HG03196 (cell line): ENCODE measurements around the gene OR51B4.
"Not testable (repeated sequence)": the region's sequence is repeated elsewhere in the genome, so short reads cannot be mapped to it uniquely, and the experiment has no call there.

Source experiments
- ATAC-seq: cut with Tn5 transposase; IDR thresholded peaks from one replicate; pipeline ENCODE4 v1.9.1; 2021; ENCODE audit not compliant: unreplicated experiment

OR51B4 gene

DNA sequence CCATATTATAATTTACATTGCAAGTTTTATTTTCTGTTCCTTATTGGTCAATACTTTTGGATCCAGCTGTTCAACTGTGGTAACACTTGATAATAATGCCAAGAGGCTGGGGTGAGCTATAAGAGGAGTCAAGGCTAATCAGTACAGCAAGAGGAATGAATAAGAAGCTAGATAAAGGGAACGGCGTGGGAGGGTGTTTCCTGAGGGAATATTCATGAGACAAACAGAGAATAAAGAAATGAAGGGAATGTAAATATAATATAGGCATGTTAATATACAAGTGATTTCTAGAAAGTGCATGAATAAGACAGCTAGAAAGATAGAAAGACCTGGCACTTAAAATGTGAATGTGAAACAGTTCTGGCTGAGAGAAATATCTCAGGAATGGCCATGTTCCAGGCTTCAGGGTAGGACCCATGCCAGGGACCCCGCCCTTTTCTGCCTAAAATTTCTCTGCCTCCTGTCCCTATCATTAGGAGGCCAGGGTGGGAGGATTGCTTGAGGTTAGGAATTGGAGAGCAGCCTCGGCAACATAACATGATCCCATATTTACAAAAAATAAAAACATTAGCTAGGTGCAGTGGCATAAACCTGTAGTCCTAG is 3.9 kb downstream of the OR51B4 start:
- no peak for ATAC-seq

DNA sequence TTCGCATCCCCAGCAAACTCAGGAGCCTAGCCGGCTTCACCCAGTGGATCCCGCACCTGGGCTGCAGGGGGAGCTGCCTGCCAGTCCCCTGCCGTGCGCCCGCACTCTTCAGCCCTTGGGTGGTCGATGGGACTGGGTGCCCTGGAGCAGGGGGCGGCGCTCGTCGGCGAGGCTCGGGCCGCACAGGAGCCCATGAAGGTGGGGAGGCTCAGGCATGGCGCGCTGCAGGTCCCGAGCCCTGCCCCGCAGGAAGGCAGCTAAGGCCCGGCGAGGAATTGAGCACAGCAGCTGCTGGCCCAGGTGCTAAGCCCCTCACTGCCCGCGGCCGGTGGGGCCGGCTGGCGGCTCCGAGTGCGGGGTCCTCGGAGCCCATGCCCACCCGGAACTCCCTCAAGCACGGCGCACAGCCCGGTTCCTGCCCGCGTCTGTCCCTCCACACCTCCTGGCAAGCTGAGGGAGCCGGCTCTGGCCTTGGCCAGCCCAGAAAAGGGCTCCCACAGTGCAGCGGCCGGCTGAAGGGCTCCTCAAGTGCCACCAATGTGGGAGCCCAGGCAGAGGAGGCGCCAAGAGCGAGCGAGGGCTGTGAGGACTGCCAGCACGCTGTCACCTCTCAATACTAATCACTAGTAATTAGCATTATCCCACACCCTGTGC is 7.3 kb downstream of the OR51B4 start:
- not testable (repeated sequence) for ATAC-seq

DNA sequence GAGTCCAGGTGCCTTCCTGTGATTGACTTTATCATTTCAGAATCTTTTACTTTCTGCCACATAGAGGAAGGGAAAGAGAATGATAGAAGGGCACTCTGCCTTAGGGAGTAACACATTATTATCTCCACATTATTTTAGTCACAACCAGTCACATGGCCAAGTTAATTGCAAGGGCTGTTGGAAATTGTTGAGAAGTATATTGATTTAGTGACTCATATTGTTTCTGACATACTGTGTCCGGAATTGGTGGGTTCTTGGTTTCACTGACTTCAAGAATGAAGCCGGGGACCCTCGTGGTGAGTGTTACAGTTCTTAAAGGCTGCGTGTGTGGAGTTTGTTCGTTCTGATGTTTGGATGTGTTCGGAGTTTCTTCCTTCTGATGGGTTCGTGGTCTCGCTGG is 8.7 kb downstream of the OR51B4 start:
- no peak for ATAC-seq

DNA sequence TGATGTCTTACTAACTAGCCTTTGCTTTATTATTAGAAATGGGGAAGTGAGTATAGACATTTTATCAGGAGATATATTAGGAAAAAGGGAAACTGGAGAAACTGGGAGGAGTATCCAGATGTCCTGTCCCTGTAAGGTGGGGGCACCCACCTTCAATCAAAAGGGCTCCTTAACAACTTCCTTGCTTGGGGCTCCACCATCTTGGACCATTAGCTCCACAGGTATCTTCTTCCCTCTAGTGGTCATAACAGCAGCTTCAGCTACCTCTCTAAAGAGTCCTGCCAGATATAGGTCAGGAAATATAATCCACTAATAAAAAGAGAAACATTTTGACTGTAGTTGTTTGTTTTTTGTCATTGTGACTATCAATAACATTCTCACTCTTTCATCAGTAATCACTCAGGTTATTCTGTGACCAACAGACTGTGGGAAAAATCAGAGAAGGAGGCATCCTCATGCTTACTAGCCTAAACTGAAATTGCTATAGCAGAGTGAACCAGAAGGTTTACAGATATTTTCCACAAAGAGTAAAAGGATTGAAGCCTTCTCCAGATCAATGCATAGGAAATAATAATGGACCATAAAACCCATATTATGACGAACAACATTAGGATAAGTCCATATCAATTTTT is 10.4 kb downstream of the OR51B4 start:
- peak; percentile 91 for ATAC-seq

DNA sequence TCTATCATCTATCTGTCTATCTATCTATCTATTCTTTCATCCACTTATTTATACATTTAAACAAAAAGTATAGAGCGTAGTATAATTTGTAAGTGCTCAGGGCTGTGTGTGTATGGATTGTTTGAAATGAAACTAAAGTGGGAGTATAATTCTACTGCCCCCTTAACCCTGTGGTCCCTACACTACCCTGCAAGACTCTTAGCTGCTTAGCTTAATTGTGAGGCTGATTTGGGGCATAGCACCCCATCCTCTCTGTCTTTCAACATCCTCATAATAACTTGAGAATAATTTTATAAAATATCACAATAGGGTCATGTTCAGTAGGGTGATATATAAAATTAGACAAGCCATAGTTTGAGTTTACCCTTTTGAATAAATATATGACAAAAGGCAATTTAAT is 11.6 kb downstream of the OR51B4 start:
- no peak for ATAC-seq

DNA sequence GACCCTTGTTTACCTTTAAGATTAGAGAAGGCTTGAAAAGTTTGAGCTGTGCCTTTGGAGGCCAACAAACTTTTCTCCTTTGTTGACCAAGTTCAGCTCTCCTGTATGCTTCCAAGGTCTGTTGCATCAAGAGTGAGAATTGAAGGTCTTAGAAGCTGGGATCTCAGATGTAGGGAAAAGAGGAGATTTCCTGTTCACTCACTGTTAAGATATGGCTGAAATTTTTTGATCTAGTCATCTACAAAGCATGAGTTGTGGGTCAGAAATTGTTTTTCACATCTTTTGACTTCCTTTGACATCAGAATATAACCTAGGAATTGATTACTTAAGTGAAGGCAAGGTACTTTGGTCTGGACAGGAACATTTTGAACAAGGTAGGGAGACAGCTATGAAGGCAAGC is 12.1 kb downstream of the OR51B4 start:
- no peak for ATAC-seq

DNA sequence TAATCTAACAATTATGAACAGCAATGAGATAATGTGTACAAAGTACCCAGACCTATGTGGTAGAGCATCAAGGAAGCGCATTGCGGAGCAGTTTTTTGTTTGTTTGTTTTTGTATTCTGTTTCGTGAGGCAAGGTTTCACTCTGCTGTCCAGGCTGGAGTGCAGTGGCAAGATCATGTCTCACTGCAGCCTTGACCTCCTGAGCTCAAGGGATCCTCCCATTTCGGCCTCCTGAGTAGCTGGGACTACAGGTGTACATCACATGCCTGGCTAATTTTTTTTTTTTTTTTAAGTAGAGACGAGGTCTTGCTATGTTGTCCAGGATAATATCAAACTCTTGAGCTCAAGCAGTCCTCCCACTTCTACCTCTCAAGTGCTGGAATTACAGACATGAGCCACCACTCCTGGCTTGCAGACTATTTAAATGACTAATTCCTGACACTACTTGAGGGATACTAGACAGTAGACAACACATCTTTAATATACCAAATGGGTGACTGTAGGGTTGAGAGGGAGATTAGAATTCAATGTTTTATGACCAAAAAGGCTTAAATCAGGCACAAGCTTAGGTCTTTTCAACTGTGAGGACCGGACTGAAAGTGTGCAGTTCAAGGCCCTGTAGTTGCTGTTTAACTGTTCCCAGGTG is 12.7 kb downstream of the OR51B4 start:
- ATAC-seq = no peak

DNA sequence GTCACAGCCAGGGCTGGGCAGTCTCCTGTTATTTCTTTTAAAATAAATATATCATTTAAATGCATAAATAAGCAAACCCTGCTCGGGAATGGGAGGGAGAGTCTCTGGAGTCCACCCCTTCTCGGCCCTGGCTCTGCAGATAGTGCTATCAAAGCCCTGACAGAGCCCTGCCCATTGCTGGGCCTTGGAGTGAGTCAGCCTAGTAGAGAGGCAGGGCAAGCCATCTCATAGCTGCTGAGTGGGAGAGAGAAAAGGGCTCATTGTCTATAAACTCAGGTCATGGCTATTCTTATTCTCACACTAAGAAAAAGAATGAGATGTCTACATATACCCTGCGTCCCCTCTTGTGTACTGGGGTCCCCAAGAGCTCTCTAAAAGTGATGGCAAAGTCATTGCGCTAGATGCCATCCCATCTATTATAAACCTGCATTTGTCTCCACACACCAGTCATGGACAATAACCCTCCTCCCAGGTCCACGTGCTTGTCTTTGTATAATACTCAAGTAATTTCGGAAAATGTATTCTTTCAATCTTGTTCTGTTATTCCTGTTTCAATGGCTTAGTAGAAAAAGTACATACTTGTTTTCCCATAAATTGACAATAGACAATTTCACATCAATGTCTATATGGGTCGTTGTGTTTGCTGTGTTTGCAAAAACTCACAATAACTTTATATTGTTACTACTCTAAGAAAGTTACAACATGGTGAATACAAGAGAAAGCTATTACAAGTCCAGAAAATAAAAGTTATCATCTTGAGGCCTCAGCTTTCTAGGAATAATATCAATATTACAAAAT is 13.4 kb downstream of the OR51B4 start:
- ATAC-seq = no peak

DNA sequence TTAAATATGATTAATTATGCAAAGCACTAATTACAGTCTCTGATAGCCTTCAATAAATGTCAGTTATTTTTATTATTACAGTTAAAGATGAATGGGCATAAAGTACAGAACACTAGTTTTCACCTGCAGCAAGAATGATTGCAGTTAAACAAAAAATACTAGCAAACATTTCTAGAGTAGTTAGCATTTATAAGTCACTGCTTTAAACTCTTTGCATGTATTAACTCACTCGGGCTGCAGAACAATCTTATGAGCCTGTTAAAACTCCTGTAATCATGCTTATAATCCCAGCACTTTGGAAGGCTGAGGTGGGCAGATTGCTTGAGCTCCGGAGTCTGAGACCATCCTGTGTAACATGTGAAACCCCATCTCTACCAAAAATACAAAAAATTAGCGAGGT is 14.8 kb downstream of the OR51B4 start:
- ATAC-seq = no peak

DNA sequence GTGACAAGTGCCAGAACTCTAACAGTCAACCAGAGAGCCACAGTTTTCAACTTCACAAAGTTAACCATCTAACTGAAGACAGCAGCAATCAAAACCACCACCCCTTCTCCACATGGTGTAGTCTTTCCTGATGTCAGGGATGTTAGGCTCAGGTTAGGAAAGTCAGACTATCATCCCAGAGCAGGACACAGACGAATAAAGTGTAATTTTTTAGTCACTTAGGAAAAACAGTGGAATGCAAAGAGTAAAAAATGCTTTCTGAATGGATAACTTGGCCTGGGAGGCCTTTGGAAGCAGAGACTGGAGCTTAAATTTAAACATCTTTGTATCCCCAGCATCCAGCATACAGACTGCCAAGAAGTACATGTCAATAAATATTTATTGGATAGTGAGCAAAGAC is 15.4 kb downstream of the OR51B4 start:
- ATAC-seq = no peak

DNA sequence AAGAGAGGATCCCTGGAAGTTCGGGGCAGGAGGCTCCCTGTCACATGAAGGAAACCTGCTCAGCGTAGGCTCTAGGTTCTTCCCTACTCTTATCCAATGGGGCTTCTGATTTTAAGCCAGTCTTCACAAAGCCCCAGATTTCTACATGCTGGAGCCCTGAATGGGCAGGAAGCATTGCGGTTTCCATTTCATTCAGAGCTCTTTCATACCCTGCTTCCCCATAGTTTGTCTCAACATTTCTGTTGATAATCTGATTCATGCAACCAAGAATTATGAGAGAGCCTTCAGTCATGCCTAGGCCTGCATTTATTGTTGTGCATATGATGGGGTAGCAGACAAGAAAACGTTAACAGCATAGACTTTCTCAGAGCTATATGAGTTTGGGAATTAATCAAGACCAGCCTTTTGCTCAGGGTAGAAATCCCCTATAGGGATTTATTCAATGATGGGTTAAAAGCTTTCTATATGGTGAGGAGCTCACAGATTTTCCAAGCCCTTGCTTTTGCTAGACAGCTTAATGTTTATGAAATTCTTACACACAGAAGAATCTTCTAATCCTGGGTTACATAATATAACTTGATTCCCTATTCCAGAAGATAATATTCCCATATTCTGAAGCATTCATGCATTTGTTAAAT is 15.9 kb downstream of the OR51B4 start:
- ATAC-seq = no peak

DNA sequence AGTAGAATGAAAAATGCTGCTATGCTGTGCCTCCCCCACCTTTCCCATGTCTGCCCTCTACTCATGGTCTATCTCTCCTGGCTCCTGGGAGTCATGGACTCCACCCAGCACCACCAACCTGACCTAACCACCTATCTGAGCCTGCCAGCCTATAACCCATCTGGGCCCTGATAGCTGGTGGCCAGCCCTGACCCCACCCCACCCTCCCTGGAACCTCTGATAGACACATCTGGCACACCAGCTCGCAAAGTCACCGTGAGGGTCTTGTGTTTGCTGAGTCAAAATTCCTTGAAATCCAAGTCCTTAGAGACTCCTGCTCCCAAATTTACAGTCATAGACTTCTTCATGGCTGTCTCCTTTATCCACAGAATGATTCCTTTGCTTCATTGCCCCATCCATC is 17.1 kb downstream of the OR51B4 start:
- no peak for ATAC-seq

DNA sequence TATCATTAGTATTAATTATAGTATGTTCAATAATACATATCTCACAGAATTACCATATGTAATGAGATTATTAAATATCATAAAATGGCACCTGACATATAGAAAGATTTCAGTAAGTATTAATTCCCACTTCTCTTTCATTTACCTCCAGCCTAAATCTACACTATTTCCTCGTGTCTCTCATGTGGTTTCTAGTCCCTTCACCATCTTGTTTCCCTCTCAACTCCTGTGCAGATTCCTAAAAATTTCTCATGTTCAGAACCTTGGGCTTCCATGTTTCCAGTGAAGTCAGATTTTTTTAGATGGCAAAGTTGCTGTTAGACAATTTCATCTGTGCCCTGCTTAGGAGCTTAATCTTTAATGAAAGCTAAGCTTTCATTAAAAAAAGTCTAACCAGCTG is 17.9 kb downstream of the OR51B4 start:
- no peak for ATAC-seq

DNA sequence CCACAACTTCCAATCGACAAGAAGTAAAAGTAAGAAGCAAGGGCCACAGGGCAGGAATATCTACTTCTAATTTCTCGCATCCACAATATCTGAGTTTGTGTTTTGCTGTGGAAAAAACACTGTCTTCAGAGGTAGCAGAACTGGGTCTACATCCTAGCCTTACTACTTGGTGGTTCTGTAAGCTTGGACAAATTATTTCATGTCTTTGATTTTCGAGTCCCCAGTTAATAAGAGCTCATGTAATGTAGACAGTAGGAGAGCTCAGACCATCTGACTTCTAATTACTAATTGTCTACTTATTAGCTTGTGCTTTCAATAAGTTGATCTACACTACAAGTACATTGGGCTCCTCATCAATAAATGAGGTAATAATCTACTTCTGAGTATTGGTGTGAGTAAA is 18.7 kb downstream of the OR51B4 start:
- ATAC-seq = no peak

DNA sequence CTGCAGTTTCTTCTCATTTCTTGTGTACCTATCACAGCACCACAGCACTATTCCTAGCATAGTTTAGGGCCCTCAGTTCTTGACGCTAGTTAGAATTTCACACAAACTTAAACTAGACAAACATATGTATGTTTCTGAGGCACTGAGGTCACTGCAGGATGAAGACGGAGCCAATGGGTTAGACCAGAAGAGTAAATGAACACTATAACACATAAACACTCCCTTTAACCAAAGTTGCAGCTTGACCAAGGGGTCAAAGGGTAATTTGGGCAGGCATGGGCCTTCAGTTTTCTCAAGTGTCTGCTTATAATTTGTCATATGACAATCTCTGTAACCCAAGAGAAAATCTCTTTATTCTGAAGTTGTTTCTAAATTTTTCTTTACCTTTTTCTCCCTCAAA is 19.1 kb downstream of the OR51B4 start:
- no peak for ATAC-seq

DNA sequence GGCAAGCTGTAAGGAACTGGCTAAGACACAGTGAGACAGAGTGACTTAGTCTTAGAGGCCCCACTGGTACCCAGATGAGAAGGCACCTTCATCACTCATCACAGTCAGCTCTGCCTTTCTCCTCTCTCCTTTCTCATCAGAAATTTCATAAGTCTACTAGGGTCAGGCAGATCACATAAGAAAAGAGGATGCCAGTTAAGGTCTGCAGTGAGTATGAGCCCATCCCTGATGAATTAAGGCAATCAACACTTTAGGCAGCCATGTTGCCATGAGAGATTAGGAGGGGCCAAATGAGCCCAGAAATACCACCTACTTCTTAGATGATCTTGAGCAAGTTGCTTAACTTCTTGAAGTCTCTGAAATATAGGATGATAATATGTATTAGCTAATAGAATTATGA is 20.1 kb downstream of the OR51B4 start:
- ATAC-seq = no peak

DNA sequence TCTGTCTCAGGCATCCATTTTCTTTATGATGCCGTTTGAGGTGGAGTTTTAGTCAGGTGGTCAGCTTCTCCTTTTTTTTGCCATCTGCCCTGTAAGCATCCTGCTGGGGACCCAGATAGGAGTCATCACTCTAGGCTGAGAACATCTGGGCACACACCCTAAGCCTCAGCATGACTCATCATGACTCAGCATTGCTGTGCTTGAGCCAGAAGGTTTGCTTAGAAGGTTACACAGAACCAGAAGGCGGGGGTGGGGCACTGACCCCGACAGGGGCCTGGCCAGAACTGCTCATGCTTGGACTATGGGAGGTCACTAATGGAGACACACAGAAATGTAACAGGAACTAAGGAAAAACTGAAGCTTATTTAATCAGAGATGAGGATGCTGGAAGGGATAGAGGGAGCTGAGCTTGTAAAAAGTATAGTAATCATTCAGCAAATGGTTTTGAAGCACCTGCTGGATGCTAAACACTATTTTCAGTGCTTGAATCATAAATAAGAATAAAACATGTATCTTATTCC is 21.1 kb downstream of the OR51B4 start:
- peak; percentile 93 for ATAC-seq

DNA sequence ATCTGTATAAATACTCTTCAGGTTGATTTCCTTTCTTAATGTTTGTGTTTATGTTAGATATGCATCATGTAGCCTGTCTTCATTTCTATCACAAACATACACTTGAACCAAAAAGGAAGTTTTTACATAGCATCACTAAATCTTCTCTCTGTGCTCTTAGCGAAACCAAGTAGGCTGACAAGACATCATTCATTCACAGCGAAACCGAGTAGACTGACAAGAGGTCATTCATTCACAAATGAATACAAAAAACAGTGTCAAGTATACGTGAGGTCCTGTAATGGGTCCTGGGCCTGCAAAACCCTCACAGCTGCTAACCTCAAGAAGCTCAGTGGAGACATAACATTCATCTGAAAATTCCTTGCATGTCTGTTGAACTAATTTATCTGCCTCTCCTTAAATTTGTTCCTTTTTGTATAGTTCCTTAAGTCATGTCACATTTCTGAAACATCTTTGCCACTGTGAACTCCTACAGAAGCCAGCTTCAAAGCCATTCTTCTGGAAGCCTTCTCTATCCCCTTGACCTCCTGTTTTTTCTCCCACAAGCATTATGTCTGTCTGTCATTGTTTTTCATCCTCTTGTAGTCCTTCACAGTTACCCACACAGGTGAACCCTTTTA is 22.2 kb downstream of the OR51B4 start:
- ATAC-seq = no peak

DNA sequence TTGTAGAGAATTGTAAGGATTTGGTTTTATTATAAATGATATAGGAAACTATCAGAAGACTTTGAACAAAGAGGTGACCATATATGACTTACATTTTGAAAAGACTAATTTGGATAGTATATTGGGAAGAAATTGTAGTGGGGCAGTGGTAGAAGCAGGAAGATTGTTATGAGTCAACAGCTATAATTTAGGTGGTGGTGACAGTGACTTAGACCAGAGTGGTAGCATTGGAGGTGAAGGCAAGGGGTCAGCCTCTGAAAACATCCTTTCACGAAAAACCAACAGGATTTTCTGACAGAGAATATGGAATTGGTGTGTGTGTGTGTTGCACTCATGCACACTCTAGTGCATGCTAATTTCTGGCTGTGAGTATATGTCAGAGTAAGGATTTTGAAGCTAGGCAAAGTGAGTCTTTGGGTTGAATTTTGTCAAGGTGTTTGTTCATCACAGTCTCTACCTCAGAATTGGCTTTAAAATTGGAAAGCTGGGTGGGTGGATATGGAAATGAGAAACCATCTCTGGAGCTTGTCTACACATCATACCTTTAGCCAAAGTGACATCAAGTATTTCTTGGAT is 23.9 kb downstream of the OR51B4 start:
- no peak for ATAC-seq

DNA sequence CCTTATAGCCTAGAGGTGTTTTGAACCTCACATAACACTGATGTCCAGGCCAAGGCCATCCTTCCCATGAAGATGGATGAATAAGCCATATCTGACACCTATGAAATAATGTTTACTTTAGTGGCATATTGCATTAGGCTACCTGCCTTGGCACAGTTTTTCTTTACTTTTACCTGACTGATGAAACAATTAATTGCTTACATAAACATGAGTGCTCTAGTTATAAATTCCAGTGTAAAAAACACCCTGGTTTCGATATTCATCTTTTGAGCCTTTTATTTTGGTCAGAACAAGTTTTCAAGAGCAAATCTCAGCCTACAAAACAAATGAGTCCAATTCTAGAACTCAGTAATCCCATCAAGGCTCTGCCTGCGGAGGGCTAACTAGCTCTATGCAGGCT is 25.0 kb downstream of the OR51B4 start:
- no peak for ATAC-seq
